NCI-H2107 treated with DMSO at 0.1 percent for 48 hours (cell line): ENCODE data around the gene SURF2.

ENCODE experiments used
- DNase-seq: peaks from one replicate; lab custom pipeline; 2025; ENCODE audit not compliant: unreplicated experiment; lab: John Stamatoyannopoulos, UW

SURF2 gene

GRCh38 chr9:133335924-133336811, 20.2 kb upstream of the SURF2 start, which contains the start of gene SURF6:
Gene SURF6 (minus strand): TSS chr9:133336188. CDS start chr9:133336132, 56 bp downstream.
- DNase-seq, result peak; percentile 55

GRCh38 chr9:133339641-133340040, 16.7 kb upstream of the SURF2 start:
- DNase-seq, result no peak

- no peak for DNase-seq
Observed at GRCh38 chr9:133340256-133340655, 16.1 kb upstream of the SURF2 start.

- DNase-seq, result no peak
Observed at GRCh38 chr9:133340916-133341315, 15.4 kb upstream of the SURF2 start.

- DNase-seq, result no peak
Observed at GRCh38 chr9:133341369-133342068, 14.8 kb upstream of the SURF2 start.

- no peak for DNase-seq
Observed at GRCh38 chr9:133342069-133342406, 14.3 kb upstream of the SURF2 start.

- DNase-seq, result no peak
Observed at GRCh38 chr9:133342570-133342969, 13.8 kb upstream of the SURF2 start.

- no peak for DNase-seq
Observed at GRCh38 chr9:133344071-133344470, 12.3 kb upstream of the SURF2 start.

GRCh38 chr9:133344979-133345378, 11.4 kb upstream of the SURF2 start:
- no peak for DNase-seq

- no peak for DNase-seq
Observed at GRCh38 chr9:133345596-133345995, 10.8 kb upstream of the SURF2 start.

- DNase-seq, result no peak
Observed at GRCh38 chr9:133346021-133346785, 10.1 kb upstream of the SURF2 start.

GRCh38 chr9:133347515-133347984, 8.8 kb upstream of the SURF2 start:
- DNase-seq, result no peak

GRCh38 chr9:133347985-133348717, 8.2 kb upstream of the SURF2 start, which contains the start of the genes MED22 and RPL7A:
Gene MED22 (minus strand): TSS chr9:133348131. CDS start chr9:133346662, 1,469 bp downstream.
Gene RPL7A (plus strand): TSS chr9:133348218. CDS start chr9:133348244, 26 bp downstream.
- DNase-seq, result peak; percentile 90

- DNase-seq, result no peak
Observed at GRCh38 chr9:133348718-133349573, 7.4 kb upstream of the SURF2 start.

- no peak for DNase-seq
Observed at GRCh38 chr9:133349965-133350616, 6.3 kb upstream of the SURF2 start.

- no peak for DNase-seq
Observed at GRCh38 chr9:133351526-133351907, 4.8 kb upstream of the SURF2 start.

- DNase-seq, result no peak
Observed at GRCh38 chr9:133351908-133352634, 4.3 kb upstream of the SURF2 start.

- DNase-seq, result no peak
Observed at GRCh38 chr9:133352635-133353340, 3.6 kb upstream of the SURF2 start.
